OCI-LY1 (cell line): Measurements from ENCODE around the gene HDLBP.

ENCODE experiments used
- H2AFZ ChIP-seq: fragments of 200-600 bp; sonication (generic), shearing (Covaris generic); 2 replicates; pipeline ENCODE4 v1.6.0; 2014; ENCODE audit warnings: antibody characterized with exemption, mild to moderate bottlenecking, low read length
- H3F3A ChIP-seq: fragments of 200-600 bp; sonication (generic), shearing (Covaris generic); 2 replicates; pipeline ENCODE4 v1.6.0; 2014; ENCODE audit warnings: mild to moderate bottlenecking, antibody characterized with exemption, low read length, moderate library complexity; ENCODE audit not compliant: insufficient read depth
- H3K27ac ChIP-seq: fragments of 200-600 bp; sonication (generic); 2 replicates; pipeline ENCODE4 v1.5.1; 2014; ENCODE audit warnings: low read length, mixed run types, mild to moderate bottlenecking, low read depth; ENCODE audit not compliant: poor library complexity, severe bottlenecking
- H3K27me3 ChIP-seq: fragments of 200-600 bp; sonication (generic); 2 replicates; pipeline ENCODE4 v1.6.0; 2014; ENCODE audit warnings: antibody characterized with exemption, mild to moderate bottlenecking, low read length, moderate library complexity; ENCODE audit not compliant: insufficient read depth
- H3K36me3 ChIP-seq: fragments of 200-600 bp; sonication (generic); 2 replicates; pipeline ENCODE4 v1.6.1; 2014; ENCODE audit warnings: mild to moderate bottlenecking, antibody characterized with exemption, low read length, moderate library complexity, mixed read lengths; ENCODE audit not compliant: insufficient read depth
- H3K4me1 ChIP-seq: fragments of 200-600 bp; sonication (generic); 2 replicates; pipeline ENCODE4 v1.5.1; 2014; ENCODE audit warnings: mild to moderate bottlenecking, low read length, moderate library complexity; ENCODE audit not compliant: insufficient read depth, severe bottlenecking
- H3K4me2 ChIP-seq: fragments of 200-600 bp; sonication (generic), shearing (Covaris generic); 2 replicates; pipeline ENCODE4 v1.6.1; 2014; ENCODE audit warnings: low read length
- H3K4me3 ChIP-seq: fragments of 200-600 bp; sonication (generic); 2 replicates; pipeline ENCODE4 v1.5.1; 2014; ENCODE audit warnings: low read length, low read depth, mild to moderate bottlenecking, mixed read lengths; ENCODE audit not compliant: poor library complexity, severe bottlenecking
- H3K79me2 ChIP-seq: fragments of 200-600 bp; shearing (Covaris generic); 2 replicates; pipeline ENCODE4 v1.6.1; 2016; ENCODE audit warnings: mixed run types, low read length, mixed read lengths; ENCODE audit not compliant: insufficient read depth
- H3K9ac ChIP-seq: fragments of 200-600 bp; sonication (generic), shearing (Covaris generic); 2 replicates; pipeline ENCODE4 v1.6.1; 2014; ENCODE audit warnings: mild to moderate bottlenecking, low read length, mixed read lengths
- H3K9me2 ChIP-seq: fragments of 200-600 bp; sonication (generic), shearing (Covaris generic); 2 replicates; pipeline ENCODE4 v1.6.1; 2014; ENCODE audit warnings: low read depth, mild to moderate bottlenecking, low read length, mixed read lengths
- H3K9me3 ChIP-seq: fragments of 200-600 bp; shearing (Covaris generic); 2 replicates; pipeline ENCODE4 v1.6.1; 2014; ENCODE audit warnings: low read length, mixed read lengths
- H4K20me1 ChIP-seq: fragments of 200-600 bp; sonication (generic), shearing (Covaris generic); 2 replicates; pipeline ENCODE4 v1.6.0; 2016; ENCODE audit warnings: mild to moderate bottlenecking, low read length; ENCODE audit not compliant: insufficient read depth
- CTCF ChIP-seq: fragments of 200-600 bp; sonication (generic), shearing (Covaris generic); IDR thresholded peaks from 2 replicates; pipeline ENCODE4 v1.5.1; 2017; ENCODE audit warnings: mild to moderate bottlenecking, antibody characterized with exemption, low read length, moderate library complexity, mixed read lengths
- EZH2 ChIP-seq: fragments of 200-600 bp; sonication (generic), shearing (Covaris generic); IDR thresholded peaks from 2 replicates; pipeline ENCODE4 v1.8.0; 2017; ENCODE audit warnings: borderline replicate concordance, mixed run types, mild to moderate bottlenecking, antibody characterized with exemption, low read length, moderate library complexity, mixed read lengths

HDLBP gene

GRCh38 chr2:241344925-241345651 lies 29.6 kb upstream of the HDLBP start:
- peaks cover 98% of the 10 kb centered on the region for H3K36me3 ChIP-seq
- H3F3A ChIP-seq: no peaks in the 10 kb centered on the region
- no peaks in the 10 kb centered on the region; the same call in 1 of the 2 replicates for H4K20me1 ChIP-seq
- no peak overlapping the region for H3K9ac ChIP-seq
- no peak overlapping the region for H3K4me2 ChIP-seq
- H3K27me3 ChIP-seq: no peaks in the 10 kb centered on the region
- no peaks in the 10 kb centered on the region for H3K9me3 ChIP-seq
- H2AFZ ChIP-seq: no peak overlapping the region
- H3K79me2 ChIP-seq: no peaks in the 10 kb centered on the region
- H3K4me3 ChIP-seq: no peak overlapping the region
- no peaks in the 10 kb centered on the region for H3K4me1 ChIP-seq
- no peaks in the 10 kb centered on the region for H3K9me2 ChIP-seq
- TF ChIP-seq EZH2 (no peak), CTCF (no peak)
- no peak overlapping the region for H3K27ac ChIP-seq

GRCh38 chr2:241340631-241341163 lies 25.2 kb upstream of the HDLBP start:
- peaks cover 90% of the 10 kb centered on the region for H3K36me3 ChIP-seq

More at GRCh38 chr2:241340631-241341163, 25.2 kb upstream of the HDLBP start:
- no peak overlapping the region for H2AFZ ChIP-seq
- no peaks in the 10 kb centered on the region for H3K9me2 ChIP-seq
- peaks cover under 1% of the 10 kb centered on the region; the same call in 1 of the 2 replicates for H4K20me1 ChIP-seq
- 0 out of 2 replicates have a peak, but pooled peaks cover 2% of the 10 kb centered on the region for H3K79me2 ChIP-seq
- no peaks in the 10 kb centered on the region for H3K9me3 ChIP-seq
- no peaks in the 10 kb centered on the region for H3F3A ChIP-seq
- no peak overlapping the region for H3K4me3 ChIP-seq
- no peak overlapping the region for H3K4me2 ChIP-seq
- no peaks in the 10 kb centered on the region for H3K27me3 ChIP-seq
- H3K27ac ChIP-seq: no peak overlapping the region
- H3K9ac ChIP-seq: no peak overlapping the region
- TF ChIP-seq EZH2 (no peak), CTCF (no peak)
- peaks cover 10% of the 10 kb centered on the region for H3K4me1 ChIP-seq
